DOHH2 (cell line): ENCODE measurements around the gene BBX.

Experiments used
- EZH2phosphoT487 ChIP-seq: fragments of 200-600 bp; sonication (generic); IDR thresholded peaks from 2 replicates; pipeline ENCODE4 v1.6.1; 2017; ENCODE audit warnings: borderline replicate concordance, mild to moderate bottlenecking, antibody characterized with exemption, low read length, moderate library complexity, mixed read lengths
- TF ChIP-seq, protein P1 (sequence below): fragments of 200-600 bp; sonication (generic); IDR thresholded peaks from one replicate; pipeline ENCODE4 v1.5.1; 2014; ENCODE audit warnings: antibody characterized with exemption, mild to moderate bottlenecking, low read depth, low read length; ENCODE audit not compliant: poor library complexity, severe bottlenecking

DNA sequence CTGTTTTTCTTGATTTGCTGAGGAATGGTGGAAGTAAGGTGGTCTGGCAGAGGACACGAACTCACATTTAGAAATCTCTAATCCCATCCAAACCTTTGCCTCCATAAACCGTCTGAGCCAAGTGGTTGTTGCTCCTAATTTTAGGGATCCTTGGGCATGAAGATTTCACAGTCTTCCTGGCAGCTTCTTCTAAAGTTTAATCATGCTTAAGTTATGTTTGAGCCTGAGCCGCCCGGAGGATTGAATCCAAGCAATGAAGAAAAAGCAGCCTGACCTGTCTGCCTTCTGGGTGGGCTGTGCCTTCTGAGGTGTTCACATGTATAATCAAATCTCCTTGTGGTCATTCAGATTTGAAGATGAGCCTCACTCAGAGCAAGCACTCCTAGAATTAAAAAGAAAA lies 319.1 kb downstream of the BBX start:
- TF ChIP-seq, protein P1, sequence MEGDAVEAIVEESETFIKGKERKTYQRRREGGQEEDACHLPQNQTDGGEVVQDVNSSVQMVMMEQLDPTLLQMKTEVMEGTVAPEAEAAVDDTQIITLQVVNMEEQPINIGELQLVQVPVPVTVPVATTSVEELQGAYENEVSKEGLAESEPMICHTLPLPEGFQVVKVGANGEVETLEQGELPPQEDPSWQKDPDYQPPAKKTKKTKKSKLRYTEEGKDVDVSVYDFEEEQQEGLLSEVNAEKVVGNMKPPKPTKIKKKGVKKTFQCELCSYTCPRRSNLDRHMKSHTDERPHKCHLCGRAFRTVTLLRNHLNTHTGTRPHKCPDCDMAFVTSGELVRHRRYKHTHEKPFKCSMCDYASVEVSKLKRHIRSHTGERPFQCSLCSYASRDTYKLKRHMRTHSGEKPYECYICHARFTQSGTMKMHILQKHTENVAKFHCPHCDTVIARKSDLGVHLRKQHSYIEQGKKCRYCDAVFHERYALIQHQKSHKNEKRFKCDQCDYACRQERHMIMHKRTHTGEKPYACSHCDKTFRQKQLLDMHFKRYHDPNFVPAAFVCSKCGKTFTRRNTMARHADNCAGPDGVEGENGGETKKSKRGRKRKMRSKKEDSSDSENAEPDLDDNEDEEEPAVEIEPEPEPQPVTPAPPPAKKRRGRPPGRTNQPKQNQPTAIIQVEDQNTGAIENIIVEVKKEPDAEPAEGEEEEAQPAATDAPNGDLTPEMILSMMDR = no peak
- no peak for TF ChIP-seq EZH2phosphoT487
